HEK293 (cell line): ENCODE measurements around the gene CAMK1.

Experiments
- CTCF ChIP-seq: fragments of 450-650 bp; formaldehyde crosslinking; IDR thresholded peaks from 2 replicates; pipeline ENCODE4 v1.5.1; 2016; ENCODE audit warnings: missing biosample characterization, missing genetic modification characterization
- ZBTB21 ChIP-seq: fragments of 450-650 bp; formaldehyde crosslinking; IDR thresholded peaks from 2 replicates; pipeline ENCODE4 v1.5.1; 2017; ENCODE audit warnings: missing biosample characterization, missing genetic modification characterization
- ZNF114 ChIP-seq: fragments of 450-650 bp; formaldehyde crosslinking; IDR thresholded peaks from 2 replicates; pipeline ENCODE4 v1.5.0; 2017; ENCODE audit warnings: missing biosample characterization, missing genetic modification characterization
- ZNF184 ChIP-seq: fragments of 450-650 bp; IDR thresholded peaks from 2 replicates; pipeline ENCODE4 v1.5.1; 2018; ENCODE audit warnings: missing biosample characterization, mild to moderate bottlenecking, missing genetic modification characterization
- ZNF23 ChIP-seq: fragments of 450-650 bp; formaldehyde crosslinking; IDR thresholded peaks from 2 replicates; pipeline ENCODE4 v1.5.1; 2016; ENCODE audit warnings: missing biosample characterization, missing genetic modification characterization, borderline replicate concordance
- ZNF37A ChIP-seq: fragments of 450-650 bp; IDR thresholded peaks from 2 replicates; pipeline ENCODE4 v1.5.1; 2018; ENCODE audit warnings: missing biosample characterization, missing genetic modification characterization
- TF ChIP-seq, protein P1 (sequence below): fragments of 450-650 bp; formaldehyde crosslinking; IDR thresholded peaks from 2 replicates; pipeline ENCODE4 v1.5.1; 2016; ENCODE audit warnings: missing biosample characterization, missing genetic modification characterization, low read depth

DNA sequence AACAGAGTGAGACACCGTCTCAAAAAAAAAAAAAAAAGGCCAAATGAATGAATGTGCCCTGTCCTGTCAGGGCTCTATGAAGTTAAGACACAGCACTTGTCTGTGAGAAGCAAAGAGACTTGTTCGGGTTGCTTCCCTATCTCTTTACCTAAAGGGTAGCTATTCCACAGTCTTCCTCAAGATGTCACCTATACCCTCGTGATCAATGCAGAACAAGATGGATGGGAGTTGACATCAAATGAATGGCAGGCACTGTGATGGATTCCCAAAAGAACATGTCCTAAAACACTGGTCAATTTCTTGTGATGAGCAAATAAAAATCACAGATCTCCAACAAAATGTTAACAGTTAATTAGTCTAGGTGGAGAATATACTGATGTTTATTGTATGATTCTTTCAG is 13.0 kb upstream of the CAMK1 start:
- TF ChIP-seq ZNF114 (tag by site-specific recombination) = no peak
- no peak for TF ChIP-seq ZNF23
- 0 out of 2 replicates have a peak, but pooled peaks have one; percentile 16 for TF ChIP-seq CTCF (tag by site-specific recombination)
- TF ChIP-seq ZNF184 (tag by site-specific recombination) = no peak
- no peak for TF ChIP-seq ZNF37A (tag by site-specific recombination)
- TF ChIP-seq, protein P1, sequence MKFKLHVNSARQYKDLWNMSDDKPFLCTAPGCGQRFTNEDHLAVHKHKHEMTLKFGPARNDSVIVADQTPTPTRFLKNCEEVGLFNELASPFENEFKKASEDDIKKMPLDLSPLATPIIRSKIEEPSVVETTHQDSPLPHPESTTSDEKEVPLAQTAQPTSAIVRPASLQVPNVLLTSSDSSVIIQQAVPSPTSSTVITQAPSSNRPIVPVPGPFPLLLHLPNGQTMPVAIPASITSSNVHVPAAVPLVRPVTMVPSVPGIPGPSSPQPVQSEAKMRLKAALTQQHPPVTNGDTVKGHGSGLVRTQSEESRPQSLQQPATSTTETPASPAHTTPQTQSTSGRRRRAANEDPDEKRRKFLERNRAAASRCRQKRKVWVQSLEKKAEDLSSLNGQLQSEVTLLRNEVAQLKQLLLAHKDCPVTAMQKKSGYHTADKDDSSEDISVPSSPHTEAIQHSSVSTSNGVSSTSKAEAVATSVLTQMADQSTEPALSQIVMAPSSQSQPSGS (tag by site-specific recombination) = no peak
- TF ChIP-seq ZBTB21 = no peak
